AG10803 (cell line): Measurements from ENCODE around the gene SYTL4.

Experiments
- DNase-seq: peaks from one replicate; pipeline ENCODE4 v3.0.0; 2010; ENCODE audit warnings: low read depth
- H3K4me3 ChIP-seq: 2 replicates; pipeline ENCODE4 v1.5.1; 2011; ENCODE audit warnings: mild to moderate bottlenecking, low read length, control low read depth
- TF ChIP-seq, protein P1 (sequence below): conservative IDR thresholded peaks from 2 replicates; pipeline ENCODE4 v1.5.1; 2011; ENCODE audit warnings: mild to moderate bottlenecking, low read length, control low read depth, inconsistent platforms

SYTL4 gene

GRCh38 chrX:100649550-100650356 is 82.2 kb downstream of the SYTL4 start:
- H3K4me3 ChIP-seq, result no peak overlapping the region; the same call in 1 of the 2 replicates
- TF ChIP-seq, protein P1, sequence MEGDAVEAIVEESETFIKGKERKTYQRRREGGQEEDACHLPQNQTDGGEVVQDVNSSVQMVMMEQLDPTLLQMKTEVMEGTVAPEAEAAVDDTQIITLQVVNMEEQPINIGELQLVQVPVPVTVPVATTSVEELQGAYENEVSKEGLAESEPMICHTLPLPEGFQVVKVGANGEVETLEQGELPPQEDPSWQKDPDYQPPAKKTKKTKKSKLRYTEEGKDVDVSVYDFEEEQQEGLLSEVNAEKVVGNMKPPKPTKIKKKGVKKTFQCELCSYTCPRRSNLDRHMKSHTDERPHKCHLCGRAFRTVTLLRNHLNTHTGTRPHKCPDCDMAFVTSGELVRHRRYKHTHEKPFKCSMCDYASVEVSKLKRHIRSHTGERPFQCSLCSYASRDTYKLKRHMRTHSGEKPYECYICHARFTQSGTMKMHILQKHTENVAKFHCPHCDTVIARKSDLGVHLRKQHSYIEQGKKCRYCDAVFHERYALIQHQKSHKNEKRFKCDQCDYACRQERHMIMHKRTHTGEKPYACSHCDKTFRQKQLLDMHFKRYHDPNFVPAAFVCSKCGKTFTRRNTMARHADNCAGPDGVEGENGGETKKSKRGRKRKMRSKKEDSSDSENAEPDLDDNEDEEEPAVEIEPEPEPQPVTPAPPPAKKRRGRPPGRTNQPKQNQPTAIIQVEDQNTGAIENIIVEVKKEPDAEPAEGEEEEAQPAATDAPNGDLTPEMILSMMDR, result no peak; the same call in 1 of the 2 replicates
- DNase-seq, result peak; percentile 94

GRCh38 chrX:100648458-100649417 is 83.2 kb downstream of the SYTL4 start:
- peak; percentile 84 for DNase-seq
- TF ChIP-seq, protein P1, result no peak
- H3K4me3 ChIP-seq, result peak overlapping the region; percentile 12

DNA sequence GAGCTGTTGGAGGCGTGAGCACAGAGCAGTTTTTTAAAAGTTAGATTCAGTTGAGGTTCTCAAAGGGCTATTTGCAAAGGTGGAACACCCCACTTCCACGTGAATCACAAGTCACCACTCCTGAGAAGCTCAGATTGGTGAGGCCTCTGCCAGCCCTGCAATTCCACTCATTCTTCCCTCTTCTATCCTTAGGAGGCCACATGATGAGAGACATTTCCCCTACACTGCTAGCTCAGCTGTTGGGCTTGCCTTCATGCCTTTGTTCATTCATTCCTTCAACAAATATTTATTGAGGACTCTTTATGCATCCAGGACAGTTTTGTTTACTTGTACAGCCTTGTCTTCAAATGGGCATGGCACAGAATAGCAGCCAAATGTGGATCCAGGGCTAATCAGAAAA is 84.2 kb downstream of the SYTL4 start:
- H3K4me3 ChIP-seq, result no peak overlapping the region
- TF ChIP-seq, protein P1, result no peak
- peak; percentile 49 for DNase-seq

DNA sequence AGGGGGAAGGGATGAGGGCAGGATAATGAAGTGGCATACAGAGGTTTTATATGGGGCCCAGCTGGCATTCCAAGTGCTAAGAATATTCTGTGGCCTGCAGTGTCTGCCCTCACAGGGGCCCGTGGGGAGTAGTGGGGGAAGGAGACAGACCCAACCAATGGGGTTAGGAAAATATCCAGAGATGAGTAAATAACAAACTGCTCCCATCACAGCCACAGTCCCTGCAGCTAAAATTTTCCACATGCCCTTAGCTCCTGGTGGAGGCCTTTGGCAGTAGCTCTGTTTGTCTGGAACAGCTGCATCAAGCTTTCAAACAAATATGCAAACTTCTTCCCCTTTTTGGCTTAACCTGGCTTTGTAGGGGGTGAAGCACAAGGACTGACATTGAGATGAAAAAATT is 84.8 kb downstream of the SYTL4 start:
- TF ChIP-seq, protein P1, result peak; percentile 22; the same call in 1 of the 2 replicates
- DNase-seq, result peak; percentile 75
- no peak overlapping the region for H3K4me3 ChIP-seq

- DNase-seq, result peak; percentile 31
- H3K4me3 ChIP-seq, result peak overlapping the region; percentile 58
- TF ChIP-seq, protein P1, result no peak
These were observed 86.8 kb downstream of the SYTL4 start for GRCh38 chrX:100645106-100645505.

- peak within 1 kb of the TSS; percentile 58 for H3K4me3 ChIP-seq
- peak; percentile 87 for DNase-seq
- TF ChIP-seq, protein P1, result no peak
These were observed 87.7 kb downstream of the SYTL4 start, which contains the start of gene SRPX2 for GRCh38 chrX:100643956-100644860. TSS of gene SRPX2 (plus strand) at chrX:100644199. CDS start at chrX:100646323, 2,124 bp downstream.
